D721Med (cell line): Measurements from ENCODE around the gene POU5F2.

ENCODE experiments used
- DNase-seq: peaks from one replicate; pipeline ENCODE4 v3.0.0; 2011; ENCODE audit warnings: low spot score; ENCODE audit not compliant: insufficient read length
- FAIRE-seq: peaks from 2 replicates; lab custom pipeline; 2011; peaks lifted over from hg19 to GRCh38; lab: Jason Lieb, UNC
- TF ChIP-seq, protein P1 (sequence below): IDR thresholded peaks from 2 replicates; pipeline ENCODE4 v1.5.1; 2012; ENCODE audit warnings: mild to moderate bottlenecking, control low read depth; ENCODE audit not compliant: insufficient read depth; ENCODE audit errors: missing control alignments

Gene POU5F2

GRCh38 chr5:93731987-93732386 is 9.4 kb downstream of the POU5F2 start:
- no peak for DNase-seq
- TF ChIP-seq, protein P1, sequence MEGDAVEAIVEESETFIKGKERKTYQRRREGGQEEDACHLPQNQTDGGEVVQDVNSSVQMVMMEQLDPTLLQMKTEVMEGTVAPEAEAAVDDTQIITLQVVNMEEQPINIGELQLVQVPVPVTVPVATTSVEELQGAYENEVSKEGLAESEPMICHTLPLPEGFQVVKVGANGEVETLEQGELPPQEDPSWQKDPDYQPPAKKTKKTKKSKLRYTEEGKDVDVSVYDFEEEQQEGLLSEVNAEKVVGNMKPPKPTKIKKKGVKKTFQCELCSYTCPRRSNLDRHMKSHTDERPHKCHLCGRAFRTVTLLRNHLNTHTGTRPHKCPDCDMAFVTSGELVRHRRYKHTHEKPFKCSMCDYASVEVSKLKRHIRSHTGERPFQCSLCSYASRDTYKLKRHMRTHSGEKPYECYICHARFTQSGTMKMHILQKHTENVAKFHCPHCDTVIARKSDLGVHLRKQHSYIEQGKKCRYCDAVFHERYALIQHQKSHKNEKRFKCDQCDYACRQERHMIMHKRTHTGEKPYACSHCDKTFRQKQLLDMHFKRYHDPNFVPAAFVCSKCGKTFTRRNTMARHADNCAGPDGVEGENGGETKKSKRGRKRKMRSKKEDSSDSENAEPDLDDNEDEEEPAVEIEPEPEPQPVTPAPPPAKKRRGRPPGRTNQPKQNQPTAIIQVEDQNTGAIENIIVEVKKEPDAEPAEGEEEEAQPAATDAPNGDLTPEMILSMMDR = no peak
- FAIRE-seq = no peak

DNA sequence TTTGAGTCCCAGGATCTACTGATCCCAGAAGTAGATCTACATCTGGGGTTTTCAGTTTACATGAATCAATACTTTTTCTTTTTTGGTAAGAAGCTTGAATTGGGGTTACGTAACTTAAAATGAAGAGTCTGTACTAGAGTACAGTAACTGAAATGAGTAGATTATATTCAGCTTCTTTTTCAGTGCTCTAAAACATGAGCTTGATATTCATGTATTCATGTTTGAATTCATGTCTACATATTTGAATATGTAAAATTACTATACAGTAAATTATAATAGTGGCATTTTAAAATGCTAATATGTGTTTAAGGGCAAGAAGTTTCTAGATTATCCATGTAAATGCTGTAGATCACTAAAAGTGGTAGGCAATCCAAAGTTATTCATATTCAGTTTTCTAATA is 14.8 kb downstream of the POU5F2 start:
- FAIRE-seq = no peak
- TF ChIP-seq, protein P1 = no peak
- no peak for DNase-seq

GRCh38 chr5:93724791-93725190 is 16.6 kb downstream of the POU5F2 start:
- no peak for DNase-seq
- TF ChIP-seq, protein P1 = no peak
- FAIRE-seq = no peak

DNA sequence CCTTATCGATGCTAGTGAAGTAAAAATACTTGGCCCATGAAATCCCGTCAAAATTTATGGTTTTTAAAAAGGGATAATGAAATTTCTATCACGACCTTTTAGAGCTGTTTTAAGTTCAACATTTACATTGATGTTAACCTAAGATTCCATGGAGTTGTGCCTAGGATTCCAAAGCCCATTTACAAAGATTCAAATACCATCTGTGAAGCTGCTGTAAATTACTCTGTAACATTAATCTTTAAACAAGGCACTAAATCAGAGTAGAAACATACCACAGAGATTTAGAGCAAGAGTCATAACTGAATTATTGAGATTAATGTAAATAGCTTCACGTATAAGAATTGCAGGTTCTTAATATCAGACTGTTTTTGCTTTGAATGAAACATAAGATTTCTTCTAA is 17.7 kb downstream of the POU5F2 start:
- FAIRE-seq (peak; percentile 72), DNase-seq (no peak)

GRCh38 chr5:93723005-93723404 is 18.4 kb downstream of the POU5F2 start:
- TF ChIP-seq, protein P1 = no peak
- no peak for FAIRE-seq
- DNase-seq = no peak

More for the DNA sequence above, 17.7 kb downstream of the POU5F2 start:
- TF ChIP-seq, protein P1 = no peak

- TF ChIP-seq, protein P1 = no peak
- DNase-seq (no peak), FAIRE-seq (no peak)
These were observed 18.8 kb downstream of the POU5F2 start for GRCh38 chr5:93722588-93722987.

GRCh38 chr5:93721511-93721910 is 19.9 kb downstream of the POU5F2 start:
- TF ChIP-seq, protein P1 = no peak
- DNase-seq (no peak), FAIRE-seq (no peak)
